Measurements from ENCODE around the gene ARFGAP2. TPM values are rescaled to one million over a fixed set of nuclear protein-coding genes. Genes with fewer than 3 reads are reported as not detected.

ARFGAP2 gene
- total RNA-seq, 1 donor from 2014 or later: 77.9 TPM

- ATAC-seq: peak; percentile 51
Observed at GRCh38 chr11:47186700-47187695, 10.3 kb upstream of the ARFGAP2 start.

DNA sequence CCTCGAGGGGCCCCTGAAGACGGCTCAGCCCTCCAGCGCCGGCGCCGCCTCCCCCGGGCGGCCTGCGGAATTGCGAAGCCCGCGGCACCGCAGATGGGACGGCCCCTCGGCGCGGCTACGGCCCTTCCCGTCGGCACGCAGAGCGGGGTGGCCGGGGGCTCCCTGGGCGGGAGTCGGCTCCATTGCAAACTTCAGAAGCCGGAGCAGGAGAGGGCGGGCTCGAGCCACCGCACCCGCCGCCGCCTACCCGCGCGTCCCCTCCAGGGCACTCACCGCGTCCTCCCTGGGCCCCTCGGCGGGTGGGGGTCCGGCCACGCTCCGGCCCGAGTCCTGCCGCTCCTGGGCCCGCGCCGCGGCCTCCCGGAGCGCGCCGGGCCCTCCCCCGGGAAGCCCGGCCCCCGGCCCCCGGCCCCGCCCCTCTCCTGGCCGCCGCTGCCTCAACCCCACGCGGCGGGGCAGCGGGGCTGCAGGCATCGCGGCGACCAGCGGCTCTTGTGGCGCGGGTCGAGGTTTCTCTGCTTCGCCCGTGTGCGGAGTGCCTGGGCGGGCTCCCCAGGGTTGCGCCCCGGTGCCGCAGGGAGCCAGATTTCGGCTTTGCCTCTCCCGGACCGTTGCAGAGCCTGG lies 9.5 kb upstream of the ARFGAP2 start, which contains the start of gene PACSIN3:
PACSIN3 (minus strand) TSS at position 359 of the 624 bp plus-strand sequence. CDS start 3,707 bp downstream, outside the sequence.
- ATAC-seq: peak; percentile 60

GRCh38 chr11:47185305-47186075 lies 8.8 kb upstream of the ARFGAP2 start:
- peak; percentile 73 for ATAC-seq

DNA sequence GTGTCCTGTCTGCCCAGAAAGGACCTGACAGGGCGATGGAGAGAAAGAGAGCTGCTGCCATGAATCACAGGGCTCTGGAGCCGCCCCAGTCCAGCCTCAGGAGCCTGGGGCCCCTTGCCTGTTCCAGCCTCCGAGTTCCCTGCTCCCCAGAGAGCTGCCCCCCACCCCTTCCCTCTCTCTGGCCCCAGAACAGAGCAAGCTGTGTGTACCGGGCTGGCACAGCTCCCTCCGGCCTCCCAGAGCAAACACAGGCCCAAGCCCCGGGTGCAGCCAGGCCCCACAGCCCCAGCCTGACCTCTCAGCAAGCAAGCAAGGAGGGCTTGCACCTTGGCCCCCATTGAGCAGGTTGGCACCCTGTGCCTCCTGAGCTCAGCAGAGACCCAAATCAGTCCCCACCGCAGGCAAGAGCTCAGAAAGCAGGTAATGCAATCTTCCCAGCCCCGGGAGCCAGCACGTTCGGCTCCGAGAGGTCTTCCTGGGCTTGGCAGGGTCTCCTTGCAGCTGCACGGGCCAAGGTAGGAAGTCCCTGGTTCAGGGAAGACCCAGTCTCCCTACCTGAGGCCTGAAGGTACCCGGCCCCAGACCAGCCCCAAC lies 8.1 kb upstream of the ARFGAP2 start:
- peak; percentile 31 for ATAC-seq

GRCh38 chr11:47183969-47184368 lies 7.3 kb upstream of the ARFGAP2 start:
- ATAC-seq: no peak

GRCh38 chr11:47183031-47183856 lies 6.6 kb upstream of the ARFGAP2 start:
- ATAC-seq: no peak

GRCh38 chr11:47182380-47182779 lies 5.7 kb upstream of the ARFGAP2 start:
- no peak for ATAC-seq

- no peak for ATAC-seq
Observed at GRCh38 chr11:47181271-47181670, 4.6 kb upstream of the ARFGAP2 start.

DNA sequence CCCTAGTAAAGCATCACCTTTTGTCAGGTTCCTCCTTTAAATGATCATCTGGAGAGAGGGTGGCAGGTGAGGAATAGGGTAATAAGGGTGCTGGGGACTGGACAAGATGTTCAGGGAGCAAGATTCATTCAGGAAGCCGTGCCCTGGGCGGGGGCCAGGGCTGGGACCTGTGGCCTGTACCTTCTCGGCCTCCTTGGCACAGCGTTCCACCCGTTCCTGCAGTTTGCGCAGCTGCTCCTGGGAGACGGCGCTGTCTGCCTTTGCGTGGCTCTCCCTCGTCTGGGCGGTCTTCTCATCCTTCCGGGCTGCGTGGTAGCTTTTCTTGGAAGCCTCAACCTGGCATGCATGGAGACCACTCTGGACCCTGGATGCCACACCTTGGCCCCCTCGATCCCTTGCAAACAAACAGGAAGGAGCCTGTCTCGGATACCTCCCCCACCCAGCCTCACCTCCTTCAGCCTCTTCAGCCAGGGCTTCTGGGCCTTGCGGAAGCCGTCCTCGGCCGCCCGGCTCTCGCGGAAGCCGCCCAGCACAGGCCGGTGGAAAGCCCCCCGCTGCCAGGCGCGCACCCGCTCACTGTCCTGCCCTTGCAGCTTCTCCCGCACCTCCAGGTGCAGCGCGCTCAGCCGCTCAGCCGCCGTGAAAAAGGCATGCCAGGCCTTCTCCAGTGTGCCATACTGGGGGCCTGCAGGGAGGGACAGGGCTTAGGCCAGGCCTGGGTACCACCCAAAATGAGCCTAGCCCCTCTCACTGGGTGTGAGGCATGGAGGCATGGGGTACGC lies 3.5 kb upstream of the ARFGAP2 start:
- no peak for ATAC-seq

- no peak for ATAC-seq
Observed at GRCh38 chr11:47179655-47179991, 2.9 kb upstream of the ARFGAP2 start.

DNA sequence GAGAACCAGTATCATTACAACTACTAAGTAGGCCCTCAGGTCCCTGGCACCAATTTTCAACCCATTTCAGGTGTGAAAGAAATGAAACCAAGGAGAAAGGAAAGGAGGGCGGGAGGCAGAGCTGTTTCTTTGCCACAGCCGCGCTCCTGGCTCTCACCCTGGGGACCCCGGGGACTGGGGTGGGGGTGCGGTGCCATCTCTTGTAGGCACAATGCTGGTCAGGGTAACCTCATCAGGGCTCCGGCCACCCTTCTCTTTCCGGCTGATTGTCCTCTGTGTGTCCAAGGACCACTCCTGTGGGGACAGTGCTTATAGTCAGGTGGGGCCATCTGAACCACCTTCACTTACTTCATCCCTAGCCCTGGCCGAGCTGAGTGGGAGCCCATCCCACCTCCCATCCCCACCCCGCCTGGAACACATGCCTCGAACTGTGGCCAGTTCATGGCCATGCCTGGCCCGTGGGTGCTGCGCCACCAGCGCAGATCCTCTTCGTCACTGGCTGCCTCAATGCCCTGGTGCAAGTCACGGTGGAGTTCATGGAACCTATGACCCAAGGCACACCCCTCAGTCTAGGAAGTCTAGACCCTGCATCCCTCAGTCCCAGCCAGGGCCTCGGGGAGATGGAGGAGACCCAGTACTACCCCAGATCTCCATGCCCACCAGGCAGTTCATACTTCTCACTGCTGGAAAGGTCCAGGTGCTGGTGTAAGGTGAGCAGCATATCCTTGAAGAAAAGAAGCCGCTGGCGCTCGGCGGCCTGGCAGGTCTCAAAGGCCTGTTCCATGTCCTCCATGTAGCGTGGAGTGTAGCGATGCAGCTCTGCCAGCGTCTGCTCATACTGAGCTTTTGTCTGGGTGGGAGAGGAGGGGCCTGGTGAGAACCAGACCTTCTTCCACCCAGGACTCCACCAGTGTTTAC lies 2.3 kb upstream of the ARFGAP2 start:
- no peak for ATAC-seq

- no peak for ATAC-seq
Observed at GRCh38 chr11:47178316-47178715, 1.6 kb upstream of the ARFGAP2 start.

DNA sequence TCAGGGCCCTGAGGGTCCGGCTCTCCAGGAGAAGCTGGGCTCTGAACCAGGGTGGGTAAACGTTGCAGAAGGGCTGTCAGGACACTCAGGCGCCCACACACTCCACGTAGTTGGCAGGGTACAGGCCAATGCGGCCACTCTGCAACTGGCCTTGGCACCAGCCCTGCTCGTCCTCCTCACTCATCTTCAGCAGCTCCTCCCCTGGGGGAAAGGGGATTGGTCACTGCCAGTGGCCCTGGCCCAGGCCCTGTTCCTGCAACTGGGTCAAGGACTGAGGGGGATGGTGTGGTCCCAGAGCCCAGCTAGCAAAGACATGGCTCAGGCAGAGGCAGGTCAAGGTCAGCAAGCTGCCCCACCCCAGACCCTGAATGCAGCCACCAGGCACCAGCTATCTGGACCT lies 1.2 kb upstream of the ARFGAP2 start:
- no peak for ATAC-seq

DNA sequence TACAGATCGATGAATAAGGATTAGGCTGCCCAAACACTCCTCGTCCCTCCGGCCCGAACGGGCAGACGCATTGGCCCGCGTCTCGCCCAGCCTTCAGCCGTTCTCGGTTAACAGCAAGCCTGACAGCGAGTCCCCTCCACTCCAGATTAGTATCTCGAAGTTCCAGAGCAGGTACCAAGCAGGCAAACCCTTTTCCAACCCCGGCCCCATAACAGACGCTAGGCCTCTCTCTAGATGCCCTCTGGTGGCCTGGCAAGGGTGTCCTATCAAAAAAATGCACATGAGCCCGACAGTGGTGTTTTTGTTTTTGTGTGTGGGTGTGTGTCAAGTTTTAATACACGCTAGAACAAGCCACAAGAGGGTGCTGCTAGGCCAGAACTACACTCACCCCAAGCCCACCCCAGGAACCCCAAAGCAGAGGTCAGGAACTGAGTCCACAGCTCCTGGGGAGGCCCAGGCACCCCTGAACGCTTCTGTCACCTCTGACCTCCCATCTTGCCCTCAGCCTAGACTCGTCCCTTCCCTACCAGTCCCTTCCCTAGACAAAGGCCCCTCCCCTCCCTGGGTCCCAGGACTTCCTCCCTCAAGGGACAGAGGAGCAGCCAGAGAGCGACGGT lies 658 bp upstream of the ARFGAP2 start:
- ATAC-seq: peak; percentile 70

DNA sequence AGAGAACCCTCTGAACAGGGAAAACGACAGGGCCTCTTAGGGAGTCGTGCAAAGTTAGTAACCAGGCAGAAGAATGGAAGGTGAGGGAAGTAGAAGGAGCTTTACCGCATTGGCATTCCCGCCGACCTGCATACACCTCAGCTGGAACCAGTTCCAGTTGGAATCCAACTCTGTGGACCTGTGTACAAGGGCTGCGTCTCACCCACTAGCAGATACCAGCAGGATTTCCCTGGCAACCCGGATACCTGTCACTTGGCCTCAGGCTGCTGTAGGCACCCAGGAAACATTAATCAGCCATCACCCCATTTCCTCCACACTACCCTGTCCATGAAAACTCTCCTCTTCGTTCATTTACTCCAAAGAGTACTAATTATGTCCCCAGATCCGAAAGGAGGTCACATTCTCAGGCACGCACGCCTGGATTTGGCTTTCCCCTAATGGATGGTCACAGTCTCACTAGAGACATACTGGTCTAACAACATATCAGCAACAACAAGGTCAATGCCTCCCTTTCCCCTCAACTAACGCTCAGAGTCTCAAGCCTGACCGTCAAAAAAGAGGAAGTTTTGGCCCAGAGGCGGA lies 842 bp downstream of the ARFGAP2 start:
- no peak for ATAC-seq

DNA sequence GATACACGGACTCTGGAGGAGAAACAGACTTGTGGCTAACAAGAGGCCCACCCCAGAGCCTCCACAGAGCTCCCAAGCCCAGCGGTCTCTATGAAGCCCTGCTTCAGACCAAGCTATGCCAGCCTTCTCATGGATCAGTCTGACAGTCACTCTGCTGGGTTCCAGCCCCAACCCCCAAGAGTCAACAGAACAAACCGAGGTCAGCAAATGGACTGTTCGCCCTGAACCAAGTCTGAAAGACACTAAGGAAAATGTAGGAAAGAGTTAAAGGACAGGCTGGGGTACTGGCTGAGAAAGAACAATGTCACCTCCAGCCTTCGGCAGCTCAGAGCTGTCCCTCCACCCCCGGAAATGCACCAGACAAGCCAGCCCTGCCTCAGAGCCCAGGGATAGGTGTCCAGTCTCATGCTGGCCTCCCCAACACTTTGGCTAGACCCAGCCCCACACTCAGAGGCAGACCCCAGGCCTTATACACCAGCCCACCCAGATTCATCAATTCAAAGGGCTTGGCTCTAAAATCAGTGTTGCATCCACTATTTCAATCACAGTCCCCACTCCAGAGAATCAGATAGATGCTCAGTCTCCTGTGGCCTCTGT lies 3.8 kb downstream of the ARFGAP2 start:
- no peak for ATAC-seq

- peak; percentile 82 for ATAC-seq
Observed at GRCh38 chr11:47171856-47172255, 4.8 kb downstream of the ARFGAP2 start.

DNA sequence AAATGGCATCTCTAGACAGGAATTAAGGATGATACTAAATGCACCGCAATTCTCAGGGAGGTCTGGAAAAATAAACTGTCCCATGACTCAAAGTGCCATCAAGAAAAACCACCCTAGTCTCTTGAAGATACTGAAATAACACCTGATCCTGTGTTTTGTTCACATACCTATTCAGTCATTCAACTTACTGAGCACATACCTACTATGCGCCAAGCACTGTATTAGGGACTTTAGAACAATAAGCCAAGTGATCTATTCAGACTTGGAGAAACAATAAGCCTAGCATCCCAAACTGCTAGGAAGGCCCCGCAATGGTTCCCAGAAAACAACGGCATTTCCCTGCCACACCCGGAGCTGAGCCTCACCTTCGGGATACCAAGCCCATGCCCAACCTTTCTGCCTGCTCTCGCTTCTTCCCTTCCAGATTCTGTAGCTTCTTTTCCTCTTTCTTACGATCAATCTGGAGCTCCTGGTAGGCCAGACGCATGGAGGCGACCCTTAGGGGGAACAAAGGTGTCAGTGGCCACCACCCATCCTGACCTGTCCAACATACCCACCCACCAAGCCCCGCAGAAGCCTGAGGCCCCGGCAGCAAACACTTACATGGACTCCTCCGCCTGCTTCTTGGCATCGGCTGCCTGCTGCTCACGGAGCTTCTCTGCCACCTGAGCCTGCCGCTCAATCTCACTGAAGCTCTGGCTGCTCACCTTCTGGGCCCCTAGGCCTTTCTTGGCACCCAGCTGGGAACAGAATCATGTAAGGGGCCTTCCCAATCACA lies 5.4 kb downstream of the ARFGAP2 start:
- ATAC-seq: no peak

All from esophagus mucosa (tissue), 1 donor.